ENCODE measurements around the gene DBH.

DNA sequence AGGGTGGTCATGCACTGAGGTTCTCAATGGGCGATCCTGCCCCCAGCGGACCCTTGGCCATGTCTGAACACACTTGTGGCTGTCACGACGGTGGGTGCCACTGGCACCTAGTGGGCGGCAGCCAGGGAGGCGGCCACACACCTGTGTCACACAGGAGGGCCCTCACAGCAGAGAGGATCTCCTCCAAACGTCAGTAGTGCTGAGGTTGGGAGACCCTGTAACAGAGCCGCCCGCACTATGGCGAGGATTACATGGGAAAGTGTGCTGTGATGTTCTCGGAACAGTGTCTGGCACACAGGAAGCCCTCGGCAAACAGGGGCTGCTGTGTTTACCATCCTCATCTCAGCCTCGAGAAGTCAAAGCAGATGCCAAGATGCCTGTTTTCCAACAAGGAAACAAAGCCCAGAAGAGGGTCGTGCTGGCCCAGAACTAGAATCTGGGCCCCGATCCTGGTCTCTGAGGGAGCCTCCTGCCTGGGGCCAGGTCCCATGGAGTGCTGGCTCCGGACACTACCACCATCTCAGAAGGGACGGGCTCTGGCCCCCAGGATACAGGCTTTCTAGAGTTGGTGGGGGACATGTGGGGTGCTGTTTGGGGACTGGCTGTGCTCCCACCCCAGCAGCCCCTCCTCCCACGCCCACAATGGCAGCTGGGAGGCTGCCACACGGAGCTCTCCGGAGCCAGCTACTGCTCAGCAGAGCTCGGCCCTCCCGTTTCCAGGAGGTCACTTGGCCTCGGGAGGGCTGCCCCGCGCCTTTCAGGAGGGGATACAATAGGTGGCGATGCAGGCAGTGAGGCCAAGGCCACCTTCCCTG, 48.2 kb downstream of the DBH start:
- no peak for TF ChIP-seq EGR1 (IDR thresholded peaks at IDR 0.05)
- no peak for TF ChIP-seq TAF1 (IDR thresholded peaks at IDR 0.05; ENCODE audit: low read depth)
- TF ChIP-seq, protein P1, sequence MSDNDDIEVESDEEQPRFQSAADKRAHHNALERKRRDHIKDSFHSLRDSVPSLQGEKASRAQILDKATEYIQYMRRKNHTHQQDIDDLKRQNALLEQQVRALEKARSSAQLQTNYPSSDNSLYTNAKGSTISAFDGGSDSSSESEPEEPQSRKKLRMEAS (IDR thresholded peaks at IDR 0.05), result no peak
- TF ChIP-seq EP300 (IDR thresholded peaks at IDR 0.05; ENCODE audit: borderline replicate concordance), result no peak
- TF ChIP-seq CREB1 (IDR thresholded peaks at IDR 0.05; ENCODE audit: low read depth), result no peak
- TF ChIP-seq CEBPB (IDR thresholded peaks at IDR 0.05), result no peak
- TF ChIP-seq YY1 (IDR thresholded peaks at IDR 0.05; ENCODE audit: low read depth), result no peak
- TF ChIP-seq, protein P2, sequence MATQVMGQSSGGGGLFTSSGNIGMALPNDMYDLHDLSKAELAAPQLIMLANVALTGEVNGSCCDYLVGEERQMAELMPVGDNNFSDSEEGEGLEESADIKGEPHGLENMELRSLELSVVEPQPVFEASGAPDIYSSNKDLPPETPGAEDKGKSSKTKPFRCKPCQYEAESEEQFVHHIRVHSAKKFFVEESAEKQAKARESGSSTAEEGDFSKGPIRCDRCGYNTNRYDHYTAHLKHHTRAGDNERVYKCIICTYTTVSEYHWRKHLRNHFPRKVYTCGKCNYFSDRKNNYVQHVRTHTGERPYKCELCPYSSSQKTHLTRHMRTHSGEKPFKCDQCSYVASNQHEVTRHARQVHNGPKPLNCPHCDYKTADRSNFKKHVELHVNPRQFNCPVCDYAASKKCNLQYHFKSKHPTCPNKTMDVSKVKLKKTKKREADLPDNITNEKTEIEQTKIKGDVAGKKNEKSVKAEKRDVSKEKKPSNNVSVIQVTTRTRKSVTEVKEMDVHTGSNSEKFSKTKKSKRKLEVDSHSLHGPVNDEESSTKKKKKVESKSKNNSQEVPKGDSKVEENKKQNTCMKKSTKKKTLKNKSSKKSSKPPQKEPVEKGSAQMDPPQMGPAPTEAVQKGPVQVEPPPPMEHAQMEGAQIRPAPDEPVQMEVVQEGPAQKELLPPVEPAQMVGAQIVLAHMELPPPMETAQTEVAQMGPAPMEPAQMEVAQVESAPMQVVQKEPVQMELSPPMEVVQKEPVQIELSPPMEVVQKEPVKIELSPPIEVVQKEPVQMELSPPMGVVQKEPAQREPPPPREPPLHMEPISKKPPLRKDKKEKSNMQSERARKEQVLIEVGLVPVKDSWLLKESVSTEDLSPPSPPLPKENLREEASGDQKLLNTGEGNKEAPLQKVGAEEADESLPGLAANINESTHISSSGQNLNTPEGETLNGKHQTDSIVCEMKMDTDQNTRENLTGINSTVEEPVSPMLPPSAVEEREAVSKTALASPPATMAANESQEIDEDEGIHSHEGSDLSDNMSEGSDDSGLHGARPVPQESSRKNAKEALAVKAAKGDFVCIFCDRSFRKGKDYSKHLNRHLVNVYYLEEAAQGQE (IDR thresholded peaks at IDR 0.05; ENCODE audit: low read depth), result no peak
- TF ChIP-seq NFIC (IDR thresholded peaks at IDR 0.05), result no peak
- TF ChIP-seq RAD21 (IDR thresholded peaks at IDR 0.05; ENCODE audit: low read depth), result no peak
- no peak for TF ChIP-seq ZBTB7A (IDR thresholded peaks at IDR 0.05; ENCODE audit: low read depth)
- TF ChIP-seq FOXM1 (IDR thresholded peaks at IDR 0.05; ENCODE audit: borderline replicate concordance, low read depth), result no peak
- TF ChIP-seq TEAD4 (IDR thresholded peaks at IDR 0.05), result no peak
- TF ChIP-seq, protein P3, sequence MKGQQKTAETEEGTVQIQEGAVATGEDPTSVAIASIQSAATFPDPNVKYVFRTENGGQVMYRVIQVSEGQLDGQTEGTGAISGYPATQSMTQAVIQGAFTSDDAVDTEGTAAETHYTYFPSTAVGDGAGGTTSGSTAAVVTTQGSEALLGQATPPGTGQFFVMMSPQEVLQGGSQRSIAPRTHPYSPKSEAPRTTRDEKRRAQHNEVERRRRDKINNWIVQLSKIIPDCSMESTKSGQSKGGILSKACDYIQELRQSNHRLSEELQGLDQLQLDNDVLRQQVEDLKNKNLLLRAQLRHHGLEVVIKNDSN (IDR thresholded peaks at IDR 0.05), result no peak

All from Ishikawa (cell line).